ENCODE measurements around the gene ZNF584.

Gene ZNF584

DNA sequence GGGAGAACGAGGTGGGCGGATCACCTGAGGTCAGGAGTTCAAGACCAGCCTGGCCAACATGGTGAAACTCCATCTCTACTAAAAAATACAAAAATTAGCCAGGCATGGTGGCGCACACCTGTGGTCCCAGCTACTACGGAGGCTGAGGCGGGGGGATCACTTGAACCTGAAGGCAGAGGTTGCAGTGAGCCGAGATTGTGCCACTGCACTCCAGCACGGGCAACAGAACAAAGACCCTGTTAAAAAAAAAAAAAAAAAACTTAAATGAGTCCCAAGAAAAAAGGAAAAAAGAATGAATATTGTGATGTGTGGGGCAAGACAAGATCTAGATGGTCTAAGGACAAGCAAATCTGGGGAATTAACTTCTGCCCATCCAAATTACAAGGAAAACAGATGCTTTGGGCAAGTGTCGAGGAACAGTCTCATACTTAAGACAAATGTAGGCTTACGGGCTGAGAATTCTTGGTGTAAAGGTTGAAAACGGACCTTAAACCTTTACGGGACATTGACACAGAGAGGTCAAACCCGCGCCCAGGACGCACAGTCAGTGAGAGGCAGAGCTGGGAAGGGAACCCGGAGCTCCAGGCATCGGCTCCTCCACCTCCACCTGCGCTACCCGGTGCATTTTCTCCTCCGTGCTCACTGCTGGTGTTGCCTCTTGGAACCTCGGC lies 57.8 kb downstream of the ZNF584 start:
- DNase-seq (ENCODE audit: low read depth in 2 of 2): no peak

DNA sequence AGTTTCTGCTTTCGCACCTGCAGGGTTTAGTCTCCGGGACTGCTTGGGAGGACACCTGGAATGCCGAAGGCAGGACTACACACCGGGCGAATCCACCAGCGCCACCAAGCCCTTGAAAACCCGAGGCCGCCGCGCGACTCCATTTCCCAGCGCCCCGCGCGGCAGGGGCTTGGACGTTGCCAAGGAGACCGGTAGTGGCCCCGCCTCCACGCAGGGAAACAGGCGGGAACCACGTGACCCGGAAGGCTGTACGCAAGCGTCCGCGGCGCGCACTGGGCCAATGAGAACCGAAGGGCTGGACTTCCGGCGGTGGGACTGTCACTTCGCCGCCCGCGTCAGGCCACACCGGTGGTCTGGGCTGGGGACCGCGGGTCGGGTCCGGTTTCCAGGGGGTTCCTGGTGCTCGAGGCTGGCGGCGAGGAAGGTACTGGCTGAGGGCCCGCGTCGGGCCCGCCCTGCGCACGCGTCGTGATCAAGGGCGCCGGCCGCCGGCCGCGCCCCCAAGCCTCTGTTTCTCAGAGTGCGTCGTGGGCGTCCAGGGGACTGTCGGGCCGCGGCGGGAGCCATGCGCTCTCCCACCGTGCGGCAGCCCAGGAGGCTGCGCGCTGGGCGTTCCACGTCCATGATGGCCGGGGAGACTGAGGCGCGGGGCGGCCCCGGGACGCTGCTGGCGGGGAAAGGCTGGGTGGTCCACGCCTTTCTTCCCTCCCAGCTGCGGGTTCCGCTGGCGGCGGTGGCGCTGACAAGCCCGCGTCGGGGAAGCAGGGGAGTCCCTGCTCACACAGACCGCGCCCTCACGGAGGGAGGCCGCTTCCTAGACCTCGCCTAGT lies 58.5 kb downstream of the ZNF584 start, which contains the start of gene ZNF324:
ZNF324 (plus strand) TSS at position 321 of the 830 bp plus-strand sequence. CDS start 2,106 bp downstream, outside the sequence.
- DNase-seq (ENCODE audit: low read depth in 2 of 2): peak; percentile 94 to 97
